Activated naive CD8-positive, alpha-beta T cell treated with anti-CD3 and anti-CD28 coated beads, Interleukin-2, amount 10 ng/mL, durations not matched to agents 7 days and 5 days (primary cell): Measurements from ENCODE around the gene PCNX3. TPM values are rescaled to one million over a fixed set of nuclear protein-coding genes. Genes with fewer than 3 reads are reported as not detected.
A peak's percentile ranks its signal among the peaks of the same experiment; 100 is the strongest.
"Not testable (repeated sequence)": the region's sequence is repeated elsewhere in the genome, so short reads cannot be mapped to it uniquely, and the experiment has no call there.

Experiments
- ATAC-seq: fragments of 150-1000 bp; cut with Tn5 transposase; one replicate; pipeline ENCODE4 v1.10.0; 2021; ENCODE audit warnings: low read depth, moderate library complexity
- POLR2A ChIA-PET: fragments of 350-600 bp; sonication (Branson Sonifier 250); formaldehyde crosslinking; loops from one replicate; lab custom pipeline; 2021; ENCODE audit warnings: antibody characterized with exemption; lab: Charles Lee
- DNase-seq: peaks from one replicate; pipeline ENCODE4 v3.0.0; 2021
- H3K27ac Mint-ChIP-seq: one replicate; pipeline ENCODE4 v1.8.0; 2022; ENCODE audit warnings: mild to moderate bottlenecking, mixed read lengths
- H3K27me3 Mint-ChIP-seq: one replicate; pipeline ENCODE4 v1.8.0; 2022; ENCODE audit warnings: mild to moderate bottlenecking, moderate library complexity, mixed read lengths
- H3K36me3 Mint-ChIP-seq: one replicate; pipeline ENCODE4 v1.8.0; 2021; ENCODE audit warnings: mild to moderate bottlenecking, mixed read lengths
- H3K4me1 Mint-ChIP-seq: one replicate; pipeline ENCODE4 v1.8.0; 2021; ENCODE audit warnings: mixed read lengths
- H3K4me3 Mint-ChIP-seq: one replicate; pipeline ENCODE4 v1.8.0; 2022; ENCODE audit warnings: mild to moderate bottlenecking, moderate library complexity, mixed read lengths
- H3K9me3 Mint-ChIP-seq: one replicate; pipeline ENCODE4 v1.8.0; 2021; ENCODE audit warnings: mixed read lengths
- microRNA-seq: library from miRNA; unstranded; fragments of <30 nt; microRNA quantifications from one replicate; pipeline ENCODE4 v1.2.0, GENCODE V29; 2022
- total RNA-seq, 2 experiments: library from RNA; stranded (reverse); gene quantifications; one replicate each; pipeline ENCODE4 v1.2.3, GENCODE V29; 2021

PCNX3 gene
- total RNA-seq, 2 experiments from 2014 or later, result 57.2 to 60.2 TPM

DNA sequence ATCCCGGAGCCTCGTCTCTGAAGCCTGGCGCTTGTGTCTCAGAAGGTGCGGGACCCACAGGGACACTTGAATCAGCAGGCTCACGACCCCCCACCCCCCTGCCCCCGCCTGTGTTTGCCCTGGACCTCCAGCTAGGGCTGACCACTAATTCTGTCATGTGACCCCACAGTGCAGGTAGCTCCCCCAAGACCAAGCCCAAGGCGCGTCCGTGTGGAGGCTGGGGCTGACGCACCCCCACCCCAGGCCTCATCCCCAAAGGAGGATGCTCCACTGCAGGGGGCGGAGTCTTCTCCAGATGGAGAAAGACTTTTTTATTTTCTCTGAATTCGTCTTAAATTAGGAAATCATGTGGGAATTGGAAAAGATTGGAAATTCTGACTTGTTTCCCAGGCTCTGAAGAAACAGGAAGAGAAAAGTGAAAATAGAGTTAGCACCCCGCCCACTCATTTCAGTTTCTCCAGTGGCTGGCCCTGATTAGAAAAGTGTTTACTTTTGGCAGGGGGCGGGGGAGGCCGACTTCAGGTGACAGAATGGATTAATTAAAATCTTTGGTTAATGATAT lies 48.1 kb downstream of the PCNX3 start:
- peak; percentile 8 for ATAC-seq
- Mint-ChIP-seq H3K9me3 (no peaks in the 10 kb centered on the region), H3K4me3 (peak overlapping the region; percentile 93), H3K27ac (peak overlapping the region; percentile 94), H3K27me3 (no peaks in the 10 kb centered on the region), H3K36me3 (peaks cover 10% of the 10 kb centered on the region), H3K4me1 (peaks cover 24% of the 10 kb centered on the region)
- no peak for DNase-seq
- POLR2A ChIA-PET, result interaction anchor here (0.6 to 4.2 kb wide), 11 partner anchors 11 to 802 kb away, joined by 3 to 57 read pairs (median 4); partner anchors contain the start of genes CCDC85B, PCNX3, SIPA1 and ZNRD2

DNA sequence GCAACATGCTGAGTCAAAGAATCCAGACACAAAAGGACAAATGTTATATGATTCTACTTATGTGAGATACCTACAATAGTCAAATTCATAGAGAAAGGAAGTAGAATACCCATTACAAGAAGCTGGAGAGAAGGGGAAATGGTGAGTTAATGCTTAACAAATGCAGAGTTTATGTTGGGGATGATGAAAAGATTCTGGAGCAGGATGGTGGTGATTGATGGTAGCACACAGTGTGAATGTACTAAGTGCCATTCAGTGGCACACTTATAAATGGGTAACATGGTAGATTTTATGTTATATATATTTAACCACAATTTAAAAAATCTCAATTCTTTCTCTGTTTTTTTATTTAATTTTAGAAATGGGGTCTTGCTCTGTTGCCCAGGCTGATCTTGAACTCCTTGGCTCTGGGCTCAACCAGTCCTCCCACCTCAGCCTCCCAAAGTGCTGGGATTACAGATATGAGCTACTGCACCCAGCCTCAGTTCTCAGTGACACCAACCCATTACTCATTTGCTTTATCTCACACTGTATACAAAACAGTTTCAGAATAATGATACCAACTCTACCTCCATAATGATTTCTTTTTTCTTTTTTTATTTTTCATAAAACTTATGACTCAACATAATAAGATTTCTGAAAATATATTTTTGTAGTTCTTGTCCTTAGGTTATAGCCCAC lies 56.7 kb downstream of the PCNX3 start:
- DNase-seq, result no peak
- no peaks in the 10 kb centered on the region for H3K27me3 Mint-ChIP-seq
- H3K4me1 Mint-ChIP-seq, result no peaks in the 10 kb centered on the region
- no peak overlapping the region for H3K27ac Mint-ChIP-seq
- H3K36me3 Mint-ChIP-seq, result no peaks in the 10 kb centered on the region
- ATAC-seq, result no peak
- no peak overlapping the region for H3K4me3 Mint-ChIP-seq
- no peaks in the 10 kb centered on the region for H3K9me3 Mint-ChIP-seq
- POLR2A ChIA-PET, result no interaction called here

DNA sequence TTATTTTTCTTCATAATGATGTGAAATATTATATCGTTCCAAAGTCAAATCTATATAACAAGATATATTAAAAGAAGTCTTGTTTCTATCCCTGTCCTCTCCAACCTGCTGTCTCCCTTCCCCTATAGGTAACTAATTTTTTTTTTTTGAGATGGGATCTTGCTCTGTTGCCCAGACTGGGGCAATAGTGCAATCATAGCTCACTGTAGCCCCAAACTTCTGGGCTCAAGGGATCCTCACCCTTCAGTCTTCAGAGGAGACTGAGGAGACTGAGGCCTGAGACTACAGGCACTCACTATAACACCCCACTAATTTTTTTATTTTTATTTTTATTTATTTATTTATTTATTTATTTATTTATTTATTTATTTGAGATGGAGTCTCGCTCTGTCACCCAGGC lies 57.4 kb downstream of the PCNX3 start:
- no peaks in the 10 kb centered on the region for H3K9me3 Mint-ChIP-seq
- H3K27ac Mint-ChIP-seq, result no peak overlapping the region
- H3K27me3 Mint-ChIP-seq, result no peaks in the 10 kb centered on the region
- POLR2A ChIA-PET, result no interaction called here
- H3K4me1 Mint-ChIP-seq, result no peaks in the 10 kb centered on the region
- no peak overlapping the region for H3K4me3 Mint-ChIP-seq
- DNase-seq, result no peak
- no peaks in the 10 kb centered on the region for H3K36me3 Mint-ChIP-seq
- ATAC-seq, result no peak

DNA sequence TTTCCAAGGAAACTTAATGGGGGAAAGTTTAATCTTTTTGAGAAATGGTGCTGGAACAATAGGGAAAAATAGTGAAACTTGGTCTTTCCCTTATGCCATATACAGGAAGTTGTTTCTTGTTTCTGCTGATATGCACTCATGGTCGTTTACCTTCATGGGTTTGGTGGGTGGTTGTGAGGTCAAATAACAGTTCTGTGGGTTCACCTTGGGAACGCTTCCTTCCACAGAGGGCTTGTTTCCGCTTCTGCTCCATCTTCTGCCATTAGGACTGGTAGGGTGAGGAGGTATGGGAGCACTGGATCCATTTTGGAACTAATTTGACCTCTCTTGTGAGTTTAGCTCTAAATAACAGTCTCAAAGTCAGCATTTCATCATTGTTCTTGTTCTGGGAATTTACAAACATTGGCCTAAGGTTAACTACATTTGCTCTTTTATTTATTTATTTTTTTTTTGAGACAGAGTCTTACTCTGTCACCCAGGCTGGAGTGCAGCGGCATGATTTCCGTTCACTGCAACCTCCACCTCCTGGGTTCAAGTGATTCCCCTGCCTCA lies 64.7 kb downstream of the PCNX3 start:
- H3K36me3 Mint-ChIP-seq, result no peaks in the 10 kb centered on the region
- peaks cover 10% of the 10 kb centered on the region for H3K27me3 Mint-ChIP-seq
- DNase-seq, result no peak
- H3K9me3 Mint-ChIP-seq, result no peaks in the 10 kb centered on the region
- H3K4me3 Mint-ChIP-seq, result no peak overlapping the region
- no peak overlapping the region for H3K27ac Mint-ChIP-seq
- no peak for ATAC-seq
- POLR2A ChIA-PET, result interaction anchor here (0.7 kb wide), 1 partner anchor 27 kb away, joined by 4 read pairs; no protein-coding TSS in a partner anchor
- peaks cover 4% of the 10 kb centered on the region for H3K4me1 Mint-ChIP-seq

DNA sequence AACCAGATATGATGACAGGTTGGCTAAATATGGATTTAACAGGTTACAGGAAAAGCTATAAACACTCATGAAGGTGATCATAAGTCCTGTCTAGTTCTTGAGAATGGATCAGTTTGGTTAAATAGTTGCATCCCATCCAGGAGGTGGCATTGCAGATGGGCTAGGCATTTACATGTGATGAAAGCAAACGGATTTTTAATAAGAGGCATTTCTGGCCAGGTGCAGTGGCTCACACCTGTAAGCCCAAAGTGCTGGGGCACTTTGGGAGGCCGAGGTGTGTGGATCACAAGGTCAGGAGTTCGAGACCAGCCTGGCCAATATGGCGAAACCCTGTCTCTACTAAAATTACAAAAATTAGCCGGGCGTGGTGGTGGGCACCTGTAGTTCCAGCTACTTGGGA lies 67.9 kb downstream of the PCNX3 start:
- H3K36me3 Mint-ChIP-seq, H3K9me3 Mint-ChIP-seq, H3K4me3 Mint-ChIP-seq, DNase-seq, H3K27ac Mint-ChIP-seq, POLR2A ChIA-PET, H3K4me1 Mint-ChIP-seq, ATAC-seq: not testable (repeated sequence)
- peaks cover 10% of the 10 kb centered on the region for H3K27me3 Mint-ChIP-seq

DNA sequence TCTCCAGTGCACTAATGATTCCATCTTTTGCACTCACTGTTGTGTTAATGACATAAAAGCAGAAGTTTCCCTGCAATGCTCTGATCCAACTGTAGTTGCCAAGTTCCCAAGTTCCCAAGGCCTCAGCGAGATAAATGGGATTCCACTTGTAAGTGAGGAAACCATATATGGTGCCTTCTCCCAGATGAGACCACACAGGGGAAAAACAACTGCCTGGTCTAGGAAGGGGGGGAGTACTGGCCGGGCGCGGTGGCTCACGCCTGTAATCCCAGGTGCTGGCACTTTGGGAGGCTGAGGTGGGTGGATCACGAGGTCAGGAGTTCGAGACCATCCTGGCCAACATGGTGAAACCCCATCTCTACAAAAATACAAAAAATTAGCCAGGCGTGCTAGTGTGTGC lies 70.4 kb downstream of the PCNX3 start:
- Mint-ChIP-seq H3K4me3 (no peak overlapping the region), H3K36me3 (no peaks in the 10 kb centered on the region), H3K9me3 (no peaks in the 10 kb centered on the region), H3K27ac (no peak overlapping the region), H3K4me1 (no peaks in the 10 kb centered on the region), H3K27me3 (peaks cover 15% of the 10 kb centered on the region)
- ATAC-seq, result no peak
- DNase-seq, result no peak
- POLR2A ChIA-PET, result no interaction called here

Small RNAs within 50 kb of the gene (microRNA-seq; reads per million reads assigned to microRNA genes)
- gene MIR4489, result not detected
- gene MIR4690, result not detected

Other genes with a start within 250 kb of the PCNX3 start
- 10 to 100 TPM; 25.5 to 29.6 TPM for gene SLC25A45, start 233.1 kb upstream of the PCNX3 start, total RNA-seq
- gene FRMD8, start 229.1 kb upstream of the PCNX3 start, total RNA-seq, result 10 to 100 TPM; 51.5 to 55.4 TPM
- 100 to 1,000 TPM; 402 to 407 TPM for gene NEAT1, start 193.0 kb upstream of the PCNX3 start, total RNA-seq
- over 10,000 TPM; 13,719 to 14,448 TPM for gene MALAT1, start 116.7 kb upstream of the PCNX3 start, total RNA-seq
- 10 to 100 TPM; 74.2 to 74.9 TPM for gene SCYL1, start 90.7 kb upstream of the PCNX3 start, total RNA-seq
- gene LTBP3, start 57.4 kb upstream of the PCNX3 start, total RNA-seq, result 100 to 1,000 TPM; 116 to 119 TPM
- 10 to 100 TPM; 27.2 to 30.0 TPM for gene ZNRD2, start 45.3 kb upstream of the PCNX3 start, total RNA-seq
- gene FAM89B, start 43.2 kb upstream of the PCNX3 start, total RNA-seq, result 10 to 100 TPM; 40.9 to 44.1 TPM
- 100 to 1,000 TPM; 118 to 120 TPM for gene EHBP1L1, start 39.7 kb upstream of the PCNX3 start, total RNA-seq
- 1 to 10 TPM in 1 of 2 experiments, under 1 TPM in 1; 0.96 to 1.0 TPM for gene KCNK7, start 20.0 kb upstream of the PCNX3 start, total RNA-seq
- gene MAP3K11, start 1.6 kb upstream of the PCNX3 start, total RNA-seq, result 10 to 100 TPM; 69.9 to 73.1 TPM
- 100 to 1,000 TPM; 245 to 266 TPM for gene SIPA1, start 22.3 kb downstream of the PCNX3 start, total RNA-seq
- gene RELA, start 47.1 kb downstream of the PCNX3 start, total RNA-seq, result 100 to 1,000 TPM; 112 to 117 TPM
- 10 to 100 TPM; 75.6 to 82.6 TPM for gene KAT5, start 96.5 kb downstream of the PCNX3 start, total RNA-seq
- 10 to 100 TPM; 74.8 to 84.2 TPM for gene RNASEH2C, start 105.0 kb downstream of the PCNX3 start, total RNA-seq
- 10 to 100 TPM; 27.9 to 29.0 TPM for gene AP5B1, start 165.2 kb downstream of the PCNX3 start, total RNA-seq
- under 1 TPM; 0.14 to 0.17 TPM for gene OVOL1, start 171.3 kb downstream of the PCNX3 start, total RNA-seq
- gene SNX32, start 218.2 kb downstream of the PCNX3 start, total RNA-seq, result 1 to 10 TPM; 2.6 to 3.6 TPM
- 1,000 to 10,000 TPM; 1,357 to 1,424 TPM for gene CFL1, start 242.4 kb downstream of the PCNX3 start, total RNA-seq
- 100 to 1,000 TPM; 102 to 110 TPM for gene MUS81, start 244.7 kb downstream of the PCNX3 start, total RNA-seq